ENCODE results near the gene MAZ. TPM values are rescaled to one million over a fixed set of nuclear protein-coding genes. Genes with fewer than 3 reads are reported as not detected.

The MAZ gene
- total RNA-seq, 1 donor from 2014 or later: 141 TPM

DNA sequence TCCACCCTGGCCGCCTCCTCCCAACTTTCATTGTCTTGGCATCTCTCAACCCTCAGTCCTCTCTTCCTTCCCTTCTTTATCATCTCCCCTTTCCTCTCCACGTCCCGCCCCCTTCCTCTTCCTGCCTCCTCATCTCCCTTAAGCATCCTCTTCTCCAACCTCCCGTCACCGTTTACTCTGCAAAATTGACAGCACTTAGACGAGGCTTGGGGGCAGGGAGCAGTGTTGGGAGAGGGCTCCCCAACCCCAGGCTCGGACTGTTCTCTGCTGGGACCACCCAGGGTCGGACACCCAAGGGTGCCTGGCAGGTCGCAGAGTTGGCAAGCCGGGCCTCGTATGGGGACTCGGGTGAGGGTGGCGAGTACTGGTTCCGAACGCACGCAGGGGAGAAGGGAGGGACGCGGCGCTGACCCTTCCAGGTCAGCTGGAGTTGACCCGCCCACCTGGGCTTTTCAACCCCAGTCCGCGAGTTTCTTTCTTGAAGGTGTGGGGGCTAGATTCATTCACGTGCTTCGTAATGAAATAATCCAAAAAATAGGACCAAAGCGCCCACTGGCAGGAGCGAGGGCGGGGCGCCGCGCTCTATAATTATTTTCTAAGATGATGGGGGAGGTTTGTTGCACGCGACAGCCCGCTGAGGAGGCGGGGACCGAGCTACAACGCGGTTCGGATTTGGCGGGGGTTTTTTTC lies 8.8 kb downstream of the MAZ start:
- peaks cover 14 to 18% (median 17%) of the 10 kb centered on the region in 3 donors for H3K36me3 ChIP-seq (ENCODE audit: control insufficient read depth in 3 of 3, insufficient read depth in 3 of 3, low read length in 3 of 3)
- peak overlapping the region; percentile 30 for H3K27ac ChIP-seq (ENCODE audit: low read depth, low read length)
- H3K4me3 ChIP-seq (ENCODE audit: low read length in 3 of 3): peak overlapping the region; percentile 63 to 96 (median 91)
- H3K9me3 ChIP-seq (ENCODE audit: control insufficient read depth in 3 of 3, low read length in 3 of 3): no peaks in the 10 kb centered on the region
- peak overlapping the region; percentile 65 to 92 (median 74) for H3K9ac ChIP-seq (ENCODE audit: low read depth in 1 of 3, low read length in 3 of 3)
- H3K27me3 ChIP-seq (ENCODE audit: control insufficient read depth in 3 of 3, insufficient read depth in 3 of 3, low read length in 3 of 3): no peaks in the 10 kb centered on the region
- H3K4me1 ChIP-seq (ENCODE audit: control insufficient read depth in 3 of 3, insufficient read depth in 3 of 3, low read length in 3 of 3): peaks cover 57 to 77% (median 64%) of the 10 kb centered on the region in 3 donors

DNA sequence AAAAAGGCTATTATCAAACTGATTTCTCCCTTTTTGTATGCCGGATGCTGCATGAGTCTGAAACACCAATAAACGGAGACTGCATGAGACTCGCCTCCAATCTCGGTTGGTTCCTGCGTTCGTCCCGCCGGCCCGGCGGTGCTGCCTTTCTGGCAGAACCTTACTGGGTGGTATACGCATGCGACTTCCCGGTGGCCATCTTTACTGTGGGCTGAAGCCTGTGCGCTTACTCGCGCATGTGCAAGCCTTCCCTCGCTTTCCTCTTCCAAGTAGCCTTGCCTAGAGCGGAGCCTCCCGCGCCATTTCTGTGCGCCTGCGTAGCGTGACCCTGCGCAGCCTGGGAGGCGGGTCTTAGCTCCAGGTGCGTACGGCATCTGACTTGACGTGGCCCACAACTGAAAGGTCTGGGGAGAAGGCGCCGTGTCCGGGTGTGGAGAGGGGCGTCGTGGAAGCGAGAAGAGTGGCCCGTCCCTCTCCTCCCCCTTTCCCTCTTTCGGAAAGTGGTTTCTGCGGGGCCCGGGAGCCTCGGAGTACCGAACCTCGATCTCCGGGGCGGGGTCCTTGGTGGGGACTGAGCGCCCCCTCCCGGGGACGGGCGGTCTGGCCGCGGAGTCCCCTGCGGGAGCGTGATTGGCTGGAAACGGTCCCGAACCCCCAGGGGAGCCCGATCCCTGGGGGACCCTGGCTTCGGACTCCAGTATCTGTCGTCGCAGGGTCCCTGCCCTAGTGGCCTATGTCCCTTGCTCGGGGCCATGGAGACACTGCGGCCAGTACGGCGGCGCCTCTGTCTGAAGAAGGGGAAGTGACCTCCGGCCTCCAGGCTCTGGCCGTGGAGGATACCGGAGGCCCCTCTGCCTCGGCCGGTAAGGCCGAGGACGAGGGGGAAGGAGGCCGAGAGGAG lies 9.7 kb downstream of the MAZ start, which contains the start of gene PAGR1:
PAGR1 (plus strand) TSS at position 360 of the 901 bp plus-strand sequence; CDS start at position 734, 374 bp downstream.
- peak within 1 kb of the TSS; percentile 90 to 96 (median 92) for H3K9ac ChIP-seq (ENCODE audit: low read depth in 1 of 3, low read length in 3 of 3)
- no peaks in the 10 kb centered on the region for H3K9me3 ChIP-seq (ENCODE audit: control insufficient read depth in 3 of 3, low read length in 3 of 3)
- H3K4me1 ChIP-seq (ENCODE audit: control insufficient read depth in 3 of 3, insufficient read depth in 3 of 3, low read length in 3 of 3): peaks cover 57 to 76% (median 64%) of the 10 kb centered on the region in 3 donors
- peaks cover 14 to 17% (median 16%) of the 10 kb centered on the region in 3 donors for H3K36me3 ChIP-seq (ENCODE audit: control insufficient read depth in 3 of 3, insufficient read depth in 3 of 3, low read length in 3 of 3)
- peak within 1 kb of the TSS; percentile 90 for H3K27ac ChIP-seq (ENCODE audit: low read depth, low read length)
- H3K4me3 ChIP-seq (ENCODE audit: low read length in 3 of 3): peak within 1 kb of the TSS; percentile 91 to 96 (median 92)
- no peaks in the 10 kb centered on the region for H3K27me3 ChIP-seq (ENCODE audit: control insufficient read depth in 3 of 3, insufficient read depth in 3 of 3, low read length in 3 of 3)

- H3K9me3 ChIP-seq (ENCODE audit: control insufficient read depth in 3 of 3, low read length in 3 of 3): no peaks in the 10 kb centered on the region
- H3K27me3 ChIP-seq (ENCODE audit: control insufficient read depth in 3 of 3, insufficient read depth in 3 of 3, low read length in 3 of 3): no peaks in the 10 kb centered on the region
- H3K9ac ChIP-seq (ENCODE audit: low read depth in 1 of 3, low read length in 3 of 3): peak overlapping the region; percentile 90 to 96 (median 92)
- peaks cover 14 to 17% (median 16%) of the 10 kb centered on the region in 3 donors for H3K36me3 ChIP-seq (ENCODE audit: control insufficient read depth in 3 of 3, insufficient read depth in 3 of 3, low read length in 3 of 3)
- peak overlapping the region; percentile 91 to 96 (median 92) for H3K4me3 ChIP-seq (ENCODE audit: low read length in 3 of 3)
- peak overlapping the region; percentile 90 for H3K27ac ChIP-seq (ENCODE audit: low read depth, low read length)
- H3K4me1 ChIP-seq (ENCODE audit: control insufficient read depth in 3 of 3, insufficient read depth in 3 of 3, low read length in 3 of 3): peaks cover 59 to 77% (median 65%) of the 10 kb centered on the region in 3 donors
Measured at GRCh38 chr16:29816694-29817441, 10.5 kb downstream of the MAZ start.

- no peak overlapping the region for H3K9ac ChIP-seq (ENCODE audit: low read depth in 1 of 3, low read length in 3 of 3)
- H3K36me3 ChIP-seq (ENCODE audit: control insufficient read depth in 3 of 3, insufficient read depth in 3 of 3, low read length in 3 of 3): peaks cover 14 to 17% (median 16%) of the 10 kb centered on the region in 3 donors
- no peak overlapping the region for H3K27ac ChIP-seq (ENCODE audit: low read depth, low read length)
- no peaks in the 10 kb centered on the region for H3K27me3 ChIP-seq (ENCODE audit: control insufficient read depth in 3 of 3, insufficient read depth in 3 of 3, low read length in 3 of 3)
- H3K9me3 ChIP-seq (ENCODE audit: control insufficient read depth in 3 of 3, low read length in 3 of 3): no peaks in the 10 kb centered on the region
- H3K4me3 ChIP-seq (ENCODE audit: low read length in 3 of 3): no peak overlapping the region
- H3K4me1 ChIP-seq (ENCODE audit: control insufficient read depth in 3 of 3, insufficient read depth in 3 of 3, low read length in 3 of 3): peaks cover 62 to 76% (median 64%) of the 10 kb centered on the region in 3 donors
Measured at GRCh38 chr16:29818082-29818481, 11.8 kb downstream of the MAZ start.

GRCh38 chr16:29819506-29819905 lies 13.2 kb downstream of the MAZ start:
- Histone ChIP-seq H3K4me3 (ENCODE audit: low read length in 3 of 3) (peak overlapping the region; percentile 85 to 94 (median 89)), H3K36me3 (ENCODE audit: control insufficient read depth in 3 of 3, insufficient read depth in 3 of 3, low read length in 3 of 3) (peaks cover 14 to 17% (median 16%) of the 10 kb centered on the region in 3 donors), H3K9me3 (ENCODE audit: control insufficient read depth in 3 of 3, low read length in 3 of 3) (no peaks in the 10 kb centered on the region), H3K27me3 (ENCODE audit: control insufficient read depth in 3 of 3, insufficient read depth in 3 of 3, low read length in 3 of 3) (no peaks in the 10 kb centered on the region), H3K9ac (ENCODE audit: low read depth in 1 of 3, low read length in 3 of 3) (peak overlapping the region in 1 of 3 donors; percentile 88), H3K4me1 (ENCODE audit: control insufficient read depth in 3 of 3, insufficient read depth in 3 of 3, low read length in 3 of 3) (peaks cover 59 to 69% (median 63%) of the 10 kb centered on the region in 3 donors), H3K27ac (ENCODE audit: low read depth, low read length) (peak overlapping the region; percentile 93)

- Histone ChIP-seq H3K4me3 (ENCODE audit: low read length in 3 of 3) (peak within 1 kb of the TSS; percentile 85 to 94 (median 89)), H3K27me3 (ENCODE audit: control insufficient read depth in 3 of 3, insufficient read depth in 3 of 3, low read length in 3 of 3) (no peaks in the 10 kb centered on the region), H3K9me3 (ENCODE audit: control insufficient read depth in 3 of 3, low read length in 3 of 3) (no peaks in the 10 kb centered on the region), H3K4me1 (ENCODE audit: control insufficient read depth in 3 of 3, insufficient read depth in 3 of 3, low read length in 3 of 3) (peaks cover 59 to 69% (median 63%) of the 10 kb centered on the region in 3 donors), H3K9ac (ENCODE audit: low read depth in 1 of 3, low read length in 3 of 3) (peak within 1 kb of the TSS; percentile 75 to 92 (median 88)), H3K36me3 (ENCODE audit: control insufficient read depth in 3 of 3, insufficient read depth in 3 of 3, low read length in 3 of 3) (peaks cover 14 to 17% (median 16%) of the 10 kb centered on the region in 3 donors), H3K27ac (ENCODE audit: low read depth, low read length) (peak within 1 kb of the TSS; percentile 93)
Measured at GRCh38 chr16:29820271-29820701, 14.0 kb downstream of the MAZ start, which contains the start of gene MVP. Gene MVP (plus strand): TSS chr16:29820462. CDS start chr16:29830550, 10,088 bp downstream.

DNA sequence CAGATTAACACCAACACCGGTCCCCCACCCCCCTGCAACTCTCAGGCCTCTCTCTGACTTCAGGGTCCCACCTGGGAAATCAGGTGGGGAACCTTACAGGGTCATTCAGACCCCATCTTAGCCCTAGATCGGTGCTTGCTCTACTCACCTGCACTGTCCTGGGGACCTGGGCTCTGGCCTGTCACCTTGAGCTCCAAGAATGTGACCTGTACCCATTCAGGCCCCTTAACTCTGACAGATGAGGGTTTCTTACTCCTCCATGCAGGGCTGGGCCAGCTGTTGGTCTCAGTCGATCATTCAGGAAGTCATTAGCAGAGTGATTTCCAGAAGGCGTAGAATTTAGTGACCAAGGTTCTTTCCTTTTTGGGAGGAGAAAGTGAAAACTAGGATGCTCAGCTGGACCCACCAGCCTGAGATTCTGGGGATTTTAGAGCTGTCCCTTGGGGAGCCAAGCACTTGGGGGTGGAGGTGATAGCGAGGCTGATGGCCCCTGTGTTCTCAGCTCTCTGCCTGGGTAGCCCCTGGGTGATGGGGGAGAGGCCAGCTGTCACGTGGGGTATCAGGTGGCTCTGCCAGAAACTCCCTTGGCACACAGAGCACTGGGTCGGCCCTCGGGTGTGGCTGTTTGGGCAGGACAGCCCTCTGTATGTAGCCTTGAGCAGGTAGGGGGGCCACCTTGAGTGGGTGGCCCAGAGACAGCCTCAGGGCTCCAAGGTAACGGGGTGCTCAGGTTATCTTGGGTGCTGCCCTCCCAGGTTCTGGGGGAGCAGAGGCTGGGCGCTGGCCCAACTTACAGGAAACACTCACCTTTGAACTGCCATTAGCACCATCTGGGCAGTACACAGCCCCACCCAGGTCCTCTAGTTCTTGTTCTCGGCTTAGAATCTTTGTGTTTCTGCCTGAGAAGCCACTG lies 14.7 kb downstream of the MAZ start:
- Histone ChIP-seq H3K27me3 (ENCODE audit: control insufficient read depth in 3 of 3, insufficient read depth in 3 of 3, low read length in 3 of 3) (no peaks in the 10 kb centered on the region), H3K9me3 (ENCODE audit: control insufficient read depth in 3 of 3, low read length in 3 of 3) (no peaks in the 10 kb centered on the region), H3K4me1 (ENCODE audit: control insufficient read depth in 3 of 3, insufficient read depth in 3 of 3, low read length in 3 of 3) (peaks cover 65 to 75% (median 69%) of the 10 kb centered on the region in 3 donors), H3K36me3 (ENCODE audit: control insufficient read depth in 3 of 3, insufficient read depth in 3 of 3, low read length in 3 of 3) (peaks cover 14 to 17% (median 16%) of the 10 kb centered on the region in 3 donors), H3K27ac (ENCODE audit: low read depth, low read length) (peak overlapping the region; percentile 93), H3K4me3 (ENCODE audit: low read length in 3 of 3) (peak overlapping the region; percentile 85 to 94 (median 89)), H3K9ac (ENCODE audit: low read depth in 1 of 3, low read length in 3 of 3) (peak overlapping the region; percentile 75 to 92 (median 88))

DNA sequence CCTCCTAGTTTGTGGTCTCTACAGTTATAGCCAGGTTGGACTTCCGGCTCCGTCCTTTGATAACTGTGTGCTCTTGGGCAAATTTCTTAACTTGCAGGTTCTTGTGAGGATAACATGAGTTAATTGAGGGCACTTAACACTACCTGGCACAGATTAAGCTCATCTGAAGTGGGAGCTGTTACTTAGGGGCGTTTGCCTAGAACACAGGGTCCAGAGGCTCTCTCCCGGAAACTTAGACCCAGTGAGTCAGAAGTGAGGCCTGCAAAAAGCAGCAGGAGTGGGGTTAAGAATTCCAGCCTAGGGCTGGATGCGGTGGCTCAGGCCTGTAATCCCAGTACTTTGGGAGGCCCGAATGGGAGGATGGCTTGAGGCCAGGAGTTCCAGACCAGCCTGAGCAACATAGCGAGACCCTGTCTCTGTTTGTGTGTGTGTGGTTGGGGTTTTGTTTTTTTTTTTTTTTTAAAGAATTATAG lies 15.3 kb downstream of the MAZ start:
- H3K9ac ChIP-seq (ENCODE audit: low read depth in 1 of 3, low read length in 3 of 3): peak overlapping the region; percentile 75 to 92 (median 88)
- peak overlapping the region; percentile 85 to 94 (median 89) for H3K4me3 ChIP-seq (ENCODE audit: low read length in 3 of 3)
- H3K27ac ChIP-seq (ENCODE audit: low read depth, low read length): peak overlapping the region; percentile 93
- peaks cover 14 to 17% (median 16%) of the 10 kb centered on the region in 3 donors for H3K36me3 ChIP-seq (ENCODE audit: control insufficient read depth in 3 of 3, insufficient read depth in 3 of 3, low read length in 3 of 3)
- peaks cover 67 to 74% (median 70%) of the 10 kb centered on the region in 3 donors for H3K4me1 ChIP-seq (ENCODE audit: control insufficient read depth in 3 of 3, insufficient read depth in 3 of 3, low read length in 3 of 3)
- no peaks in the 10 kb centered on the region for H3K27me3 ChIP-seq (ENCODE audit: control insufficient read depth in 3 of 3, insufficient read depth in 3 of 3, low read length in 3 of 3)
- no peaks in the 10 kb centered on the region for H3K9me3 ChIP-seq (ENCODE audit: control insufficient read depth in 3 of 3, low read length in 3 of 3)
